Mammary epithelial cell (primary cell): ENCODE results near the gene RAB11FIP4.

Experiments
- EZH2 ChIP-seq: IDR thresholded peaks from 2 replicates; pipeline ENCODE4 v1.6.1; 2012; ENCODE audit warnings: low read length, inconsistent platforms, borderline replicate concordance
- TF ChIP-seq, protein P1 (sequence below), 2 donors: IDR thresholded peaks in 1 of 2; conservative IDR thresholded peaks in 1 of 2; 2 replicates each; pipeline ENCODE4 v1.5.1; 2011 to 2012; ENCODE audit warnings: inconsistent platforms in 2 of 2, low read length in 2 of 2, mild to moderate bottlenecking in 2 of 2, control low read depth in 1 of 2, low read depth in 1 of 2; ENCODE audit not compliant: insufficient read depth in 1 of 2; ENCODE audit errors: extremely low read depth in 1 of 2

DNA sequence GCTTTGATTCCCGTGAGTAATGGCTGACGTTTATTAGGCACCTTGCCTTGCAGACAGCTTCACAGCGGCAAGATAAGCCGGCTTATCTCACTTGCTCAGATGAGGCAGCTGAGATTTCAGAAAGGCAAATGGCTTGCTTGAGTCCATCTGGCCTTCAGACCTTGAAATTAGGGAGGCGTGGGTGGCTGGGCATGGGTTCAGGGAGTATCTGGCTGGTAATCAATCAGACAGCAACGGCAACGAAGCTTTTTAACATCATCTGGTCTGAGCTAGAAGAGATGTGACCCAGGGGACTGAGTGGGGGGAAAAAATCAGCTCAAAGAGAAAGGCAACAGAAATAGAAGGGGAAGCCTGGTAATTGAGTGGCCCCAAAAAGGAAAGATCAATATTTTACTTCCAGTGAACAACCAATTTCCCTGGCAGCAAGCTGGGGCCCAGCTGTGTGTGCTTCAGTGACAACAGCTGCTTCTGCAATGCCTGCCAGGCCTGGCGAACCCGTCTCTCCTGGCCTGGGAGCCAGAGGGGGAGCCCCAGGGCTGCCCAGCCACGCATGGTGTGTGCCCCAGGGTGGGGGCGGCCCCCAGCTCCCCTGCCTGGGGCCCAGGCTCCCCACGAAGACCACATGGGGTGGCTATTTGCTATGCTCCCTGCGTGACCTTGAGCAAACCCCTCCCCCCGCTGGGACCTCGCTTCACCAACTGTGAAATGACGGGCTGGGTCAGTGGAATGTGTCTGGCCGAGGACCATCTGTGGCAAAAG, 34.0 kb downstream of the RAB11FIP4 start:
- TF ChIP-seq, protein P1, sequence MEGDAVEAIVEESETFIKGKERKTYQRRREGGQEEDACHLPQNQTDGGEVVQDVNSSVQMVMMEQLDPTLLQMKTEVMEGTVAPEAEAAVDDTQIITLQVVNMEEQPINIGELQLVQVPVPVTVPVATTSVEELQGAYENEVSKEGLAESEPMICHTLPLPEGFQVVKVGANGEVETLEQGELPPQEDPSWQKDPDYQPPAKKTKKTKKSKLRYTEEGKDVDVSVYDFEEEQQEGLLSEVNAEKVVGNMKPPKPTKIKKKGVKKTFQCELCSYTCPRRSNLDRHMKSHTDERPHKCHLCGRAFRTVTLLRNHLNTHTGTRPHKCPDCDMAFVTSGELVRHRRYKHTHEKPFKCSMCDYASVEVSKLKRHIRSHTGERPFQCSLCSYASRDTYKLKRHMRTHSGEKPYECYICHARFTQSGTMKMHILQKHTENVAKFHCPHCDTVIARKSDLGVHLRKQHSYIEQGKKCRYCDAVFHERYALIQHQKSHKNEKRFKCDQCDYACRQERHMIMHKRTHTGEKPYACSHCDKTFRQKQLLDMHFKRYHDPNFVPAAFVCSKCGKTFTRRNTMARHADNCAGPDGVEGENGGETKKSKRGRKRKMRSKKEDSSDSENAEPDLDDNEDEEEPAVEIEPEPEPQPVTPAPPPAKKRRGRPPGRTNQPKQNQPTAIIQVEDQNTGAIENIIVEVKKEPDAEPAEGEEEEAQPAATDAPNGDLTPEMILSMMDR (conservative IDR thresholded peaks at IDR 0.05 in 1 of 2, IDR thresholded peaks at IDR 0.05 in 1 of 2; ENCODE audit: extremely low read depth in 1 of 2, insufficient read depth in 1 of 2, low read depth in 1 of 2, low read length in 2 of 2), result no peak
- TF ChIP-seq EZH2, result no peak
